HepG2 (cell line): ENCODE data around the gene COX6A2. TPM values are rescaled to one million over a fixed set of nuclear protein-coding genes. Genes with fewer than 3 reads are reported as not detected.

Experiments used
- ARNT2 ChIP-seq: sonication (generic); formaldehyde crosslinking; IDR thresholded peaks from 2 replicates; pipeline ENCODE4 v1.8.0; 2022; ENCODE audit warnings: mild to moderate bottlenecking, low read depth, missing genetic modification reagents, moderate library complexity
- EEA1 ChIP-seq: sonication (generic); formaldehyde crosslinking; IDR thresholded peaks from 2 replicates; pipeline ENCODE4 v1.5.1; 2020; ENCODE audit warnings: mild to moderate bottlenecking, missing genetic modification reagents, borderline replicate concordance
- MYNN ChIP-seq: sonication (generic); formaldehyde crosslinking; IDR thresholded peaks from 2 replicates; pipeline ENCODE4 v1.4.0; 2020; ENCODE audit warnings: mild to moderate bottlenecking, low read depth, missing genetic modification reagents
- PHF8 ChIP-seq: sonication (generic); formaldehyde crosslinking; IDR thresholded peaks from 2 replicates; pipeline ENCODE4 v1.5.0; 2020; ENCODE audit warnings: missing genetic modification reagents
- SALL1 ChIP-seq: sonication (generic); formaldehyde crosslinking; IDR thresholded peaks from 2 replicates; pipeline ENCODE4 v1.8.0; 2022; ENCODE audit warnings: mild to moderate bottlenecking, missing genetic modification reagents
- SP1 ChIP-seq, 2 experiments: fragments of 450-650 bp in 1 of 2; sonication (generic) in 1 of 2; formaldehyde crosslinking in 1 of 2; IDR thresholded peaks; 2 replicates each; pipeline versions ENCODE4 v1.4.0 to v1.6.1; 2016 to 2020; ENCODE audit warnings: missing genetic modification reagents in 1 of 2
- STAT5B ChIP-seq: sonication (generic); formaldehyde crosslinking; IDR thresholded peaks from 2 replicates; pipeline ENCODE4 v1.4.0; 2020; ENCODE audit warnings: missing genetic modification reagents
- ZBTB38 ChIP-seq: sonication (generic); formaldehyde crosslinking; IDR thresholded peaks from 2 replicates; pipeline ENCODE4 v1.5.1; 2020; ENCODE audit warnings: mild to moderate bottlenecking, missing genetic modification reagents
- ZHX2 ChIP-seq, 2 experiments: sonication (generic) in 1 of 2; formaldehyde crosslinking in 1 of 2; IDR thresholded peaks; 2 replicates each; pipeline versions ENCODE4 v1.6.1 to v1.9.0; 2014 to 2022; ENCODE audit warnings: antibody characterized with exemption in 1 of 2, borderline replicate concordance in 1 of 2, inconsistent platforms in 1 of 2, low read depth in 1 of 2, missing genetic modification reagents in 1 of 2
- ZKSCAN8 ChIP-seq: IDR thresholded peaks from 2 replicates; pipeline ENCODE4 v1.6.1; 2016; ENCODE audit warnings: borderline replicate concordance, missing genetic modification reagents, missing compliant biosample characterization
- ZNF674 ChIP-seq: sonication (generic); formaldehyde crosslinking; IDR thresholded peaks from 2 replicates; pipeline ENCODE4 v1.5.0; 2020; ENCODE audit warnings: low read depth, mild to moderate bottlenecking, missing genetic modification reagents
- ZNF749 ChIP-seq: sonication (generic); formaldehyde crosslinking; IDR thresholded peaks from 2 replicates; pipeline ENCODE4 v1.8.0; 2022; ENCODE audit warnings: mild to moderate bottlenecking, missing genetic modification reagents, moderate library complexity, borderline replicate concordance
- polyA plus RNA-seq, 8 experiments: library from polyadenylated mRNA; depleted of rRNA in 3 of 8; stranded (reverse) in 7 of 8; unstranded in 1 of 8; fragments of >200 nt; fragmentation: Illumina TruSeq in 4 of 8; extraction: Trizol in 4 of 8; gene quantifications; 2 replicates each; pipeline versions ENCODE4 v1.2.1 to v1.2.3, GENCODE V29; 2011 to 2016; ENCODE audit warnings: low read depth in 4 of 8, missing spikeins in 1 of 8, mixed read lengths in 1 of 8; ENCODE audit not compliant: insufficient read depth in 1 of 8
- total RNA-seq, 5 experiments: library from RNA; depleted of rRNA; stranded (reverse); fragments of >200 nt; fragmentation: Illumina TruSeq; extraction: Trizol; gene quantifications; 2 replicates each; pipeline ENCODE4 v1.2.3, GENCODE V29; 2016; ENCODE audit warnings: low read depth in 1 of 5
- TF ChIP-seq, protein P1 (sequence below): sonication (generic); formaldehyde crosslinking; IDR thresholded peaks from 2 replicates; pipeline ENCODE4 v1.4.0; 2020; ENCODE audit warnings: mild to moderate bottlenecking, missing genetic modification reagents
- TF ChIP-seq, protein P2 (sequence below): sonication (generic); formaldehyde crosslinking; IDR thresholded peaks from 2 replicates; pipeline ENCODE4 v1.8.0; 2023; ENCODE audit warnings: mild to moderate bottlenecking, missing genetic modification reagents
- TF ChIP-seq, protein P3 (sequence below): sonication (generic); formaldehyde crosslinking; IDR thresholded peaks from 2 replicates; pipeline ENCODE4 v1.4.0; 2020; ENCODE audit warnings: missing genetic modification reagents

COX6A2 gene
- total and polyA plus RNA-seq, 2 of the 13 experiments (the other 11 are each of a cell fraction or from before 2014, with no cell fraction given) = not detected

- TF ChIP-seq, protein P1, sequence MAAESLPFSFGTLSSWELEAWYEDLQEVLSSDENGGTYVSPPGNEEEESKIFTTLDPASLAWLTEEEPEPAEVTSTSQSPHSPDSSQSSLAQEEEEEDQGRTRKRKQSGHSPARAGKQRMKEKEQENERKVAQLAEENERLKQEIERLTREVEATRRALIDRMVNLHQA (CRISPR knock-in tag) = no peak
- TF ChIP-seq ZHX2 (IDR thresholded peaks at IDR 0.05; ENCODE audit: low read depth) (no peak; the same call in 1 of the 2 replicates), ZHX2 (CRISPR knock-in tag; IDR thresholded peaks at IDR 0.05; ENCODE audit: borderline replicate concordance) (no peak; the same call in 1 of the 2 replicates), STAT5B (CRISPR knock-in tag) (no peak), ARNT2 (CRISPR knock-in tag) (peak; percentile 79; the same call in 1 of the 2 replicates), SALL1 (no peak; the same call in none of the 2 replicates), MYNN (CRISPR knock-in tag) (peak; percentile 71), ZBTB38 (CRISPR knock-in tag) (no peak), EEA1 (CRISPR knock-in tag) (0 out of 2 replicates have a peak, but pooled peaks have one; percentile 70), ZNF749 (CRISPR knock-in tag) (0 out of 2 replicates have a peak, but pooled peaks have one; percentile 25), ZKSCAN8 (CRISPR knock-in tag) (no peak; the same call in 1 of the 2 replicates), SP1 (IDR thresholded peaks at IDR 0.05) (no peak), SP1 (CRISPR knock-in tag; IDR thresholded peaks at IDR 0.05) (peak; percentile 52), PHF8 (CRISPR knock-in tag) (peak; percentile 60; the same call in 1 of the 2 replicates), ZNF674 (no peak)
- TF ChIP-seq, protein P2, sequence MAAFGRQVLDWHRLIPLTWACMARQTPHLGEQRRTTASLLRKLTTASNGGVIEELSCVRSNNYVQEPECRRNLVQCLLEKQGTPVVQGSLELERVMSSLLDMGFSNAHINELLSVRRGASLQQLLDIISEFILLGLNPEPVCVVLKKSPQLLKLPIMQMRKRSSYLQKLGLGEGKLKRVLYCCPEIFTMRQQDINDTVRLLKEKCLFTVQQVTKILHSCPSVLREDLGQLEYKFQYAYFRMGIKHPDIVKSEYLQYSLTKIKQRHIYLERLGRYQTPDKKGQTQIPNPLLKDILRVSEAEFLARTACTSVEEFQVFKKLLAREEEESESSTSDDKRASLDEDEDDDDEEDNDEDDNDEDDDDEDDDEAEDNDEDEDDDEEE (CRISPR knock-in tag) = no peak
- TF ChIP-seq, protein P3, sequence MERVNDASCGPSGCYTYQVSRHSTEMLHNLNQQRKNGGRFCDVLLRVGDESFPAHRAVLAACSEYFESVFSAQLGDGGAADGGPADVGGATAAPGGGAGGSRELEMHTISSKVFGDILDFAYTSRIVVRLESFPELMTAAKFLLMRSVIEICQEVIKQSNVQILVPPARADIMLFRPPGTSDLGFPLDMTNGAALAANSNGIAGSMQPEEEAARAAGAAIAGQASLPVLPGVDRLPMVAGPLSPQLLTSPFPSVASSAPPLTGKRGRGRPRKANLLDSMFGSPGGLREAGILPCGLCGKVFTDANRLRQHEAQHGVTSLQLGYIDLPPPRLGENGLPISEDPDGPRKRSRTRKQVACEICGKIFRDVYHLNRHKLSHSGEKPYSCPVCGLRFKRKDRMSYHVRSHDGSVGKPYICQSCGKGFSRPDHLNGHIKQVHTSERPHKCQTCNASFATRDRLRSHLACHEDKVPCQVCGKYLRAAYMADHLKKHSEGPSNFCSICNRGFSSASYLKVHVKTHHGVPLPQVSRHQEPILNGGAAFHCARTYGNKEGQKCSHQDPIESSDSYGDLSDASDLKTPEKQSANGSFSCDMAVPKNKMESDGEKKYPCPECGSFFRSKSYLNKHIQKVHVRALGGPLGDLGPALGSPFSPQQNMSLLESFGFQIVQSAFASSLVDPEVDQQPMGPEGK (CRISPR knock-in tag) = peak; percentile 89
Observed at GRCh38 chr16:31477220-31478216, 49.4 kb upstream of the COX6A2 start (continued).
